NCI-H2081 treated with DMSO at 0.1 percent for 48 hours (cell line): ENCODE measurements around the gene WFDC12.

ENCODE experiments used
- DNase-seq: peaks from one replicate; lab custom pipeline; 2025; lab: John Stamatoyannopoulos, UW

Gene WFDC12

GRCh38 chr20:45091366-45091765, 32.9 kb downstream of the WFDC12 start:
- no peak for DNase-seq

- no peak for DNase-seq
Observed at GRCh38 chr20:45090481-45090880, 33.8 kb downstream of the WFDC12 start.

DNA sequence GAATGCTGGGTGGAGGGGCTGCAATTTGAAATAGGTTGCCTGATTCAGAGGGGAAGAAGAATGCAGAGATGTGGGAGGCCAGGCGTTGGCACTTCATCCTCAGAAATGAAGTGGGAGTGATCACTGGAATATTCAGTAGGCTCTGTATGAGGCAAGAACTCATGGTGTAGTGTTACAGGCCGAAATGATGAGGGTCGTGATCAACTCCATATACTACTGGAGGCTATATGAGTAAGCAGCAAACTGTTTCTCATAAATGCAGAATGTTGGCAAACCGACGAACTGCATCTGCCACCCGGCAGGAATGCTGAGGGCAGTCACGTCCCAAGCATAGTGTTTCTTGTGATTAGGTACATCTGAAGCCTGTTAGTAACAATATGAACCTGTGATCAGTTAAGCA, 36.0 kb downstream of the WFDC12 start:
- no peak for DNase-seq

- DNase-seq = no peak
Observed at GRCh38 chr20:45087814-45088213, 36.5 kb downstream of the WFDC12 start.

DNA sequence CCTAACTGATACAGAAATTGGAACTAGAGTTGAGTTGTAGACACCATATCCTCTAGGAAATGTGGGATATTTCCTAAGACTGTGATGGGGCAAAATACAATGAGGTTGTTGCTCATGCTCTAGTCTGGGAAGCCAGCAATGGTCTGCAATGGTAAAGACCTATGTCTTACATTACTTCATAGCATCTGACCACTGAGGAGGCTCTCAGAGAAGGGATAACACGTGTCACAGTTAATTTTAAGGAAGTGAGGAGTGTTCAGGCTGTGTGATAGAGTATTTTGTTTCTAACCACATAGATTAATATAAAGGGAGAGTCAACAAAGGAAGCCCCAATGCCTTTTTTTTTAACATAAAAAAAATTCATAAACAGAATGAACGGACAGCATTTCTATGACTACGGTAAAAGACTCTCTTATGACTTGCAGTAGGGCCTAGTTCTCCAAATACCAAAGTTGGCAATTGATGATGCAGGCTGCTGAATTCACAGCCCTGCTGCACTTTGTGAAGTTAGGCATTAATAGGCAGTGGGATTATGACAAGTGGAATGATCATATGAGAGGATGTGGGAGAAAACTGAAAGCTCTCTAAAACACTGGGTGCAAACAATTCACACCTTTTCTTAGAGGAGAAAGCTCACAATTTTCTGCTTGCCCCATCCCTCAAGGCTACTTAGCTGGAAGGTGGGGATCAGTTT, 37.0 kb downstream of the WFDC12 start:
- no peak for DNase-seq

- no peak for DNase-seq
Observed at GRCh38 chr20:45085867-45086266, 38.4 kb downstream of the WFDC12 start.

- no peak for DNase-seq
Observed at GRCh38 chr20:45085289-45085688, 39.0 kb downstream of the WFDC12 start.

- DNase-seq = no peak
Observed at GRCh38 chr20:45083127-45083526, 41.1 kb downstream of the WFDC12 start.

DNA sequence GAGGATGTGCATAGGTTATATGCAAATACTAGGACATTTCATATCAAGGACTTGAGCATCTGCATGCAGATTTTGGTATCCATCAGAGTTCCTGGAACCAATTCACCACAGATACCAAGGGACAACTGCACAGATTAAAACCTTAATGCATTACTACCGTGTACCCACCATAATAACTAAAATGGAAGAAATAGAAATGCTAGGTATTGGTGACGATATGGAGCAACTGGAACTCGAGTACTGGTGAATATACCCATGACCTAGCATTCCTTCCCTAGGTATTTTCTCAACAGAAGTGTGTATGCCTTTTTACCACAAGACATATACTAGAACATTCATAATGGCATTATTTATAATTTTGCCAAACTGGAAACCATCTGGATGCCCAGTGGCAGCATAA, 41.8 kb downstream of the WFDC12 start:
- no peak for DNase-seq

DNA sequence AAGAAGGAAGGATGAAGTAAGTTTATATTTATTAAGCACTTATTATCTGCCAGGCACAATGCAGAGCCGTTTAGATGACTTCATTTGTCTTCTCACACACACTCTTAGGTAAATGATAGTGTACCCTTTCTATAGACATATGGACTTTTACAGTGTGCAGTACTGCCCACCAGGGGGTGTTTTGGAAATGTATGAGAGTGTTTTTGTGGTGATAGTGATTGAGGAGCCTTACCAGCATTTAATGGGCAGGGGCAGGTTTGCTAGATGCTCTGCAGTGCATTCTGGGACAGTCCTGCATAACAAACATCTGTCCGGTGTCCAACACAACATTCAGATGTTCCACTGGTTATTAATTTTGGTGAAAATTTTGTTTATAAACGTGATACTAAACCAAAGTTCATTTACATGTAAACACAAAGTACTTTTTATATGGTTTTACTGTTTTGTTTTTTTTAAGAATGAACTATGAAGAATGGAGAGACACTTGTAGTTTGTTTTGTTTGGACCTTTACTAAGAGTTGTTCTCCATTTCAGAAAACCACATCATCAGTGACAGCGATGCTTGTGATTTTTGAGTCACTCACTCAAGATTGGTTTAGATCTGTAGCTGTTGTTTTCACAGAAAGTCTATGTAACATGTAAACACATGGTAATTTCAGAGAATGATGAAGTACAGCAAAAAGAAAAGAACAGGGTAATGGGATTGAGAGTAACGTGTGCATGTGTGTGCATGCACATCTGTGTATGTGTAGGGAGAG, 43.2 kb downstream of the WFDC12 start:
- DNase-seq = no peak

- no peak for DNase-seq
Observed at GRCh38 chr20:45077559-45077958, 46.7 kb downstream of the WFDC12 start.
